Calu3 (cell line): ENCODE results near the gene GALNT17. TPM values are rescaled to one million over a fixed set of nuclear protein-coding genes. Genes with fewer than 3 reads are reported as not detected.

Source experiments
- BruUV-seq: library from RNA; stranded (reverse); fragments of 400-500 nt; replicated peaks from 2 replicates; lab custom pipeline; 2021; lab: Mats Ljungman, UMichigan
- CTCF ChIA-PET: fragments of 300-600 bp; sonication (Branson Sonifier 250); formaldehyde crosslinking; loops from one replicate; lab custom pipeline; 2022; ENCODE audit warnings: antibody characterized with exemption; lab: Charles Lee
- DNase-seq: peaks from one replicate; pipeline ENCODE4 v3.0.0; 2022
- H3K27ac Mint-ChIP-seq: one replicate; pipeline ENCODE4 v1.8.0; 2022; ENCODE audit warnings: mixed read lengths; ENCODE audit not compliant: unreplicated experiment
- H3K27me3 Mint-ChIP-seq: one replicate; pipeline ENCODE4 v1.8.0; 2022; ENCODE audit warnings: mixed read lengths; ENCODE audit not compliant: unreplicated experiment
- H3K36me3 Mint-ChIP-seq: one replicate; pipeline ENCODE4 v1.8.0; 2022; ENCODE audit warnings: mild to moderate bottlenecking, moderate library complexity, mixed read lengths; ENCODE audit not compliant: insufficient read depth, unreplicated experiment
- H3K4me1 Mint-ChIP-seq: one replicate; pipeline ENCODE4 v1.8.0; 2022; ENCODE audit warnings: mild to moderate bottlenecking, low read depth, mixed read lengths; ENCODE audit not compliant: unreplicated experiment
- H3K4me3 Mint-ChIP-seq: one replicate; pipeline ENCODE4 v1.8.0; 2022; ENCODE audit warnings: mild to moderate bottlenecking, low read depth, moderate library complexity, mixed read lengths; ENCODE audit not compliant: unreplicated experiment
- H3K9me3 Mint-ChIP-seq: one replicate; pipeline ENCODE4 v1.8.0; 2022; ENCODE audit warnings: low read depth, mixed read lengths; ENCODE audit not compliant: unreplicated experiment
- CTCF ChIP-seq: fragments of 200-600 bp; IDR thresholded peaks from one replicate; pipeline ENCODE4 v1.8.0; 2022; ENCODE audit warnings: antibody characterized with exemption; ENCODE audit not compliant: unreplicated experiment
- intact Hi-C: fragments of 100-400 bp; cut with micrococcal nuclease; formaldehyde crosslinking; loops from one replicate; pipeline ENCODE4 v1.10.0; 2022; ENCODE audit not compliant: unreplicated experiment
- total RNA-seq: library from RNA; stranded (reverse); gene quantifications from 2 replicates; pipeline ENCODE4 v1.2.3, GENCODE V29; 2022

GALNT17 gene
- total RNA-seq, 1 experiment from 2014 or later, result not detected

DNA sequence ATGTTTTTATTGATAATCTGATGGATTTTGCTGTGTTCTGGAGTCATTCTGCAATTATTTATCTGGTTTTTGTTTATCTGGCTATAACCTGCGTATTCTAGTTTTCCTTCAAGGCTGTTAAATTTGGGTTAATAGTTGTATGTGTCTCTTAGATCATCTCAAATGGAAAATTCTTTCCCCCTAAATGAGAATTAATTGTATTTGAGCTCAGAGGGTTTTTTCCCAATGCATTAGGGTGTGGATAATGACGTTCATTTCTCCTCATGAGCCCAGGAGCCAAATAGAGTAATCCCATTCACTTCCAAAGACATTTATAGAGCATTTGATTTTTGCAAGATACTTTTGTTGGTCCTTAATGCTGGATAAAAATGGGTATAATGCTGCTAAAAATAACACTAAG, 564.6 kb downstream of the GALNT17 start:
- no peak for DNase-seq
- TF ChIP-seq CTCF, result no peak
- no peaks in the 10 kb centered on the region for H3K27me3 Mint-ChIP-seq
- intact Hi-C loops, result no loop called here
- no TSS peak for BruUV-seq
- H3K4me3 Mint-ChIP-seq, result no peak overlapping the region
- no peaks in the 10 kb centered on the region for H3K4me1 Mint-ChIP-seq
- no peak overlapping the region for H3K27ac Mint-ChIP-seq
- H3K9me3 Mint-ChIP-seq, result peaks cover 17% of the 10 kb centered on the region
- CTCF ChIA-PET, result no interaction called here
- no peaks in the 10 kb centered on the region for H3K36me3 Mint-ChIP-seq

DNA sequence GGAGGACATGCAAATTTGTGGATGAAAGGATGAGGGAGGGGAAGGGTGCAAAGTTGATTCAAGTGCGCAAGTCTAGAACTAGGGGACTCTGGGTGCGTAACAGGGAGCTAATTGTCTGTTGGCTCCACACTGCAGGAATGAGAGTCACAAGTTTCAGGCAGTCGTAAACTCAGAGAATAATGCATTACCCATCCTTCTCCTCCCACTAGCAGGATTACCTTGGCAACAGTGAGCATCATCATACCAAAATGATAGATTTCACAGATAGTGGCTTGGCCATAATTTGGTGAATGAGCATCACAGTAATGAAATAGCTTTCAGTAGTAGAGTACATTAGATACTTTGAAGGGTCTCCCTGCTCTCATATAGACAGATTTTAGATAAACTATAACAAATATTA, 565.5 kb downstream of the GALNT17 start:
- TF ChIP-seq CTCF, result no peak
- Mint-ChIP-seq H3K4me3 (no peak overlapping the region), H3K27ac (no peak overlapping the region), H3K27me3 (no peaks in the 10 kb centered on the region), H3K9me3 (peaks cover 22% of the 10 kb centered on the region), H3K36me3 (no peaks in the 10 kb centered on the region), H3K4me1 (no peaks in the 10 kb centered on the region)
- BruUV-seq, result no TSS peak
- intact Hi-C loops, result no loop called here
- CTCF ChIA-PET, result no interaction called here
- no peak for DNase-seq

DNA sequence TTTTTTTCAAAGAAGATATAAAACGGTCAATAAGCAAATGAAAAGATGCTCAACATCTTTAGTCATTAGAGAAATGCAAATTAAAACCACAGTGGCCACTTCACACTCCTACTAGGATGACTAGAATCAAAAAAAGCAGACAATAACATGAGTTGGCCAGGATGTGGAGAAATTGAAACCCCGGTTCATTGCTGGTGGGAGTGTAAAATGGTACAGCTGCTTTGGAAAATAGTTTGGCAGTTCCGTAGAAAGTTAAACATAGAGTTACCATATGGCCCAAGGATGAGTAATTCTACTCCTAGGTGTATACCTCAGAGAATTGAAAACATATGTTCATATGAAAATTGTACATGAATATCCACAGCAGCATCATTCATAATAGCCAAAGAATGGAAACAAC, 573.3 kb downstream of the GALNT17 start:
- Mint-ChIP-seq H3K36me3 (no peaks in the 10 kb centered on the region), H3K4me1 (no peaks in the 10 kb centered on the region), H3K9me3 (peaks cover 16% of the 10 kb centered on the region), H3K4me3 (no peak overlapping the region), H3K27ac (no peak overlapping the region), H3K27me3 (no peaks in the 10 kb centered on the region)
- DNase-seq, result no peak
- no peak for TF ChIP-seq CTCF
- intact Hi-C loops, result no loop called here
- CTCF ChIA-PET, result no interaction called here
- BruUV-seq, result no TSS peak

DNA sequence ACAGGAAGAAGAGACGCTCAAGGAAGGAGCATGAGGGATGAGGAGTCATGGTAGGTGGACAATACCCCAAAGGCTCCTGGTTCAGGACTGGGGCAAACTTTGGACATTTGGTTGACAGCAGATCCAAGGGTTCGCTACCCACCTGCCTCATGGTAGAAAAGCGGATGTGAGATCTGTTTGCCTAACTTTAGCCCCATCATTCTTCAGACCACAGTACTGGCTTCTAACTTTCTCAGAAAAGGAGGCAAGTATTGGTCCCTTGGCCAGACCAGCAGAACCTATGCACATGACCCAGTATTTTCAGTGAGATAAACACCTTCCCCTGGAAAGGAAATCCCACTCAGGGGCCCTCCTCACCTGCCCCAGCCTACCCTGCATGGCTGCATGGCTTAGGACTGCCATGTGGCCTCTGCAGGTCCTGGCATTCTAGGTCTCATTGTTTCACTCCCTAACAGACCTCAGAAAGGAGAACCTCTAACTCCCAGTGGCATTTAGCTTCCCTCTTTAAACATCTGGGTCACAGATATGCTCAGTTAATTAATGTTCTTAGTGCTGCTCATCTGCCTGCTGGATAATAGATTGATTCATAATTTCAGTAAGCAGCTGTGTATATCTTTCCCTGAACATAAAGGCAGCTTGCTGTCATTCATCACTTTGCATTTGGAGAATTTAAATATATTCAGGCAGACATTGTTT, 574.1 kb downstream of the GALNT17 start:
- Mint-ChIP-seq H3K4me1 (no peaks in the 10 kb centered on the region), H3K4me3 (no peak overlapping the region), H3K27ac (no peak overlapping the region), H3K27me3 (no peaks in the 10 kb centered on the region), H3K36me3 (no peaks in the 10 kb centered on the region), H3K9me3 (peaks cover 10% of the 10 kb centered on the region)
- BruUV-seq, result no TSS peak
- CTCF ChIA-PET, result no interaction called here
- TF ChIP-seq CTCF, result no peak
- intact Hi-C loops, result no loop called here
- DNase-seq, result no peak
